HepG2 (cell line): Measurements from ENCODE around the gene ABCC12. TPM values are rescaled to one million over a fixed set of nuclear protein-coding genes. Genes with fewer than 3 reads are reported as not detected.

Source experiments
- ATF7-NPFF ChIP-seq: sonication (generic); formaldehyde crosslinking; IDR thresholded peaks from 2 replicates; pipeline ENCODE4 v1.8.1; 2023; ENCODE audit warnings: mild to moderate bottlenecking, low read depth, missing genetic modification reagents, moderate library complexity
- CREB1 ChIP-seq, 2 experiments: fragments of 450-650 bp in 1 of 2; IDR thresholded peaks; 2 replicates each; pipeline ENCODE4 v1.6.1; 2016 to 2017; ENCODE audit warnings: control low read depth in 1 of 2, mild to moderate bottlenecking in 1 of 2, missing compliant biosample characterization in 1 of 2, missing genetic modification characterization in 1 of 2
- EEA1 ChIP-seq: sonication (generic); formaldehyde crosslinking; IDR thresholded peaks from 2 replicates; pipeline ENCODE4 v1.5.1; 2020; ENCODE audit warnings: mild to moderate bottlenecking, missing genetic modification reagents, borderline replicate concordance
- ISX ChIP-seq: sonication (generic); formaldehyde crosslinking; conservative IDR thresholded peaks from 2 replicates; pipeline ENCODE4 v1.5.0; 2020; ENCODE audit warnings: missing genetic modification reagents
- MTF1 ChIP-seq: sonication (generic); formaldehyde crosslinking; IDR thresholded peaks from 2 replicates; pipeline ENCODE4 v1.5.0; 2020; ENCODE audit warnings: missing genetic modification reagents
- NR3C1 ChIP-seq: sonication (generic); formaldehyde crosslinking; IDR thresholded peaks from 2 replicates; pipeline ENCODE4 v1.4.0; 2020; ENCODE audit warnings: missing genetic modification reagents
- PITX1 ChIP-seq: sonication (generic); formaldehyde crosslinking; IDR thresholded peaks from 2 replicates; pipeline ENCODE4 v1.5.1; 2020; ENCODE audit warnings: mild to moderate bottlenecking, missing genetic modification reagents
- SKI ChIP-seq: fragments of 450-650 bp; IDR thresholded peaks from one replicate; pipeline ENCODE4 v1.6.1; 2018; ENCODE audit warnings: mild to moderate bottlenecking; ENCODE audit not compliant: partially characterized antibody
- SNAPC2 ChIP-seq: sonication (generic); formaldehyde crosslinking; IDR thresholded peaks from 2 replicates; pipeline ENCODE4 v1.8.1; 2022; ENCODE audit warnings: mild to moderate bottlenecking, missing genetic modification reagents
- SP2 ChIP-seq: sonication (generic); formaldehyde crosslinking; IDR thresholded peaks from 2 replicates; pipeline ENCODE4 v1.5.1; 2020; ENCODE audit warnings: mild to moderate bottlenecking, missing genetic modification reagents
- ZBTB1 ChIP-seq: sonication (generic); formaldehyde crosslinking; IDR thresholded peaks from 2 replicates; pipeline ENCODE4 v1.4.0; 2020; ENCODE audit warnings: missing genetic modification reagents, borderline replicate concordance
- ZNF510 ChIP-seq: sonication (generic); formaldehyde crosslinking; IDR thresholded peaks from 2 replicates; pipeline ENCODE4 v1.4.0; 2020; ENCODE audit warnings: low read depth, mild to moderate bottlenecking, missing genetic modification reagents
- polyA plus RNA-seq, 8 experiments: library from polyadenylated mRNA; depleted of rRNA in 3 of 8; stranded (reverse) in 7 of 8; unstranded in 1 of 8; fragments of >200 nt; fragmentation: Illumina TruSeq in 4 of 8; extraction: Trizol in 4 of 8; gene quantifications; 2 replicates each; pipeline versions ENCODE4 v1.2.1 to v1.2.3, GENCODE V29; 2011 to 2016; ENCODE audit warnings: low read depth in 4 of 8, missing spikeins in 1 of 8, mixed read lengths in 1 of 8; ENCODE audit not compliant: insufficient read depth in 1 of 8
- total RNA-seq, 5 experiments: library from RNA; depleted of rRNA; stranded (reverse); fragments of >200 nt; fragmentation: Illumina TruSeq; extraction: Trizol; gene quantifications; 2 replicates each; pipeline ENCODE4 v1.2.3, GENCODE V29; 2016; ENCODE audit warnings: low read depth in 1 of 5
- TF ChIP-seq, protein P1 (sequence below): sonication (generic); formaldehyde crosslinking; IDR thresholded peaks from 2 replicates; pipeline ENCODE4 v1.4.0; 2020; ENCODE audit warnings: mild to moderate bottlenecking, missing genetic modification reagents
- TF ChIP-seq, protein P2 (sequence below): sonication (generic); formaldehyde crosslinking; IDR thresholded peaks from 2 replicates; pipeline ENCODE4 v1.4.0; 2020; ENCODE audit warnings: missing genetic modification reagents
- TF ChIP-seq, protein P3 (sequence below): IDR thresholded peaks from 2 replicates; pipeline ENCODE4 v1.6.1; 2018; ENCODE audit warnings: missing genetic modification reagents
- TF ChIP-seq, protein P4 (sequence below): sonication (generic); formaldehyde crosslinking; conservative IDR thresholded peaks from 2 replicates; pipeline ENCODE4 v1.4.0; 2020; ENCODE audit warnings: missing genetic modification reagents

Gene ABCC12
- total and polyA plus RNA-seq, 2 of the 13 experiments (the other 11 are each of a cell fraction or from before 2014, with no cell fraction given), result not detected

GRCh38 chr16:48203974-48204824 lies 48.4 kb upstream of the ABCC12 start (continued):
- TF ChIP-seq, protein P1, sequence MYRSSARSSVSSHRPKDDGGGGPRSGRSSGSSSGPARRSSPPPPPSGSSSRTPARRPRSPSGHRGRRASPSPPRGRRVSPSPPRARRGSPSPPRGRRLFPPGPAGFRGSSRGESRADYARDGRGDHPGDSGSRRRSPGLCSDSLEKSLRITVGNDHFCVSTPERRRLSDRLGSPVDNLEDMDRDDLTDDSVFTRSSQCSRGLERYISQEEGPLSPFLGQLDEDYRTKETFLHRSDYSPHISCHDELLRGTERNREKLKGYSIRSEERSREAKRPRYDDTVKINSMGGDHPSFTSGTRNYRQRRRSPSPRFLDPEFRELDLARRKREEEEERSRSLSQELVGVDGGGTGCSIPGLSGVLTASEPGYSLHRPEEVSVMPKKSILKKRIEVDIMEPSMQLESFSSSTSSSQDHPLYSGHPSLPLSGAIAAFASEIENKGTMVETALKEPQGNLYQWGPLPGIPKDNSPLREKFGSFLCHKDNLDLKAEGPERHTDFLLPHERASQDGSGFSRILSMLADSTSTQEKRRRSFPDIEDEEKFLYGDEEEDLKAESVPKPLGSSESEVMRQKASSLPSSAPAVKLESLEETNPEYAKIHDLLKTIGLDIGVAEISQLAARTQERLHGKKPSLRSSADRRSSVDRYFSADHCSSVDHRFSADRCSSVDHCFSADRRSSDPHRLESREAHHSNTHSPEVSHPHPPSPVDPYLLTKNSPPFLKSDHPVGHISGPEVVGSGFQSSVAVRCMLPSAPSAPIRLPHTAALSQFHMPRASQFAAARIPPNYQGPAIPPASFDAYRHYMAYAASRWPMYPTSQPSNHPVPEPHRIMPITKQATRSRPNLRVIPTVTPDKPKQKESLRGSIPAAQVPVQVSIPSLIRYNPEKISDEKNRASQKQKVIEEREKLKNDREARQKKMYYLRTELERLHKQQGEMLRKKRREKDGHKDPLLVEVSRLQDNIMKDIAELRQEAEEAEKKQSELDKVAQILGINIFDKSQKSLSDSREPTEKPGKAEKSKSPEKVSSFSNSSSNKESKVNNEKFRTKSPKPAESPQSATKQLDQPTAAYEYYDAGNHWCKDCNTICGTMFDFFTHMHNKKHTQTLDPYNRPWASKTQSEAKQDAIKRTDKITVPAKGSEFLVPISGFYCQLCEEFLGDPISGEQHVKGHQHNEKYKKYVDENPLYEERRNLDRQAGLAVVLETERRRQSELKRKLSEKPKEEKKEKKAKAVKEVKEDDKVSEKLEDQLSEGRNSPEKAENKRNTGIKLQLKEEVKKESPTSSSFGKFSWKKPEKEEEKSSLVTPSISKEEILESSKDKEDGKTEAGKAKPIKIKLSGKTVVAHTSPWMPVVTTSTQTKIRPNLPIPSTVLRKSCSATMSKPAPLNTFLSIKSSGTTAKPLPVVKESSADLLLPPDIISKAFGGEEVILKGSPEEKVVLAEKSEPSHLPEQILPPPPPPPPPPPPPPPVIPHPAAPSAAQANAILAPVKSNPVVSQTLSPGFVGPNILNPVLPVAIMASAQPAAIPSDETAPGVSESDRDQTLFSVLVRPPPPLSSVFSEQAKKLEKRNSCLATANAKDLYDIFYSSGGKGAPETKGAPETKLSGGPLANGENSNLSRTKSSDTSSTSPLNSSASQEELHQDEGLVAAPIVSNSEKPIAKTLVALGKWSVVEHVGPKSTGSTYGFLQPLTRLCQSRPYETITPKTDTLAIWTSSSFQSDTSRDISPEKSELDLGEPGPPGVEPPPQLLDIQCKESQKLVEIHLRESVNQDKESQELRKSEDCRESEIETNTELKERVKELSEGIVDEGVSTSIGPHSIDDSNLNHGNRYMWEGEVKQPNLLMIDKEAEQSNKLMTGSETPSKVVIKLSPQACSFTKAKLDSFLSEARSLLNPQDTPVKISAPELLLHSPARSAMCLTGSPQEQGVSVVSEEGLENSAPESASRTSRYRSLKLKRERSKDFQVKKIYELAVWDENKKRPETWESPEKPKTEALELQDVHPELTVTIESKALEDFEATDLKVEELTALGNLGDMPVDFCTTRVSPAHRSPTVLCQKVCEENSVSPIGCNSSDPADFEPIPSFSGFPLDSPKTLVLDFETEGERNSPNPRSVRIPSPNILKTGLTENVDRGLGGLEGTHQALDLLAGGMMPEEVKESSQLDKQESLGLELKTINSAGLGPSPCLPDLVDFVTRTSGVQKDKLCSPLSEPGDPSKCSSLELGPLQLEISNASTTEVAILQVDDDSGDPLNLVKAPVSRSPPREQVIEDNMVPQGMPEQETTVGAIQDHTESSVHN, result peak; percentile 42; the same call in 1 of the 2 replicates
- TF ChIP-seq SKI (peak; percentile 88), SNAPC2 (CRISPR knock-in tag) (no peak), ATF7-NPFF (peak; percentile 66), MTF1 (CRISPR knock-in tag) (no peak), CREB1 (IDR thresholded peaks at IDR 0.05) (0 out of 2 replicates have a peak, but pooled peaks have one; percentile 24), CREB1 (CRISPR knock-in tag; IDR thresholded peaks at IDR 0.05) (peak; percentile 84), NR3C1 (CRISPR knock-in tag) (no peak), ZBTB1 (CRISPR knock-in tag) (peak; percentile 14; the same call in 1 of the 2 replicates), ISX (no peak), EEA1 (CRISPR knock-in tag) (peak; percentile 78; the same call in 1 of the 2 replicates), ZNF510 (no peak), SP2 (CRISPR knock-in tag) (no peak), PITX1 (CRISPR knock-in tag) (peak; percentile 92)
- TF ChIP-seq, protein P2, sequence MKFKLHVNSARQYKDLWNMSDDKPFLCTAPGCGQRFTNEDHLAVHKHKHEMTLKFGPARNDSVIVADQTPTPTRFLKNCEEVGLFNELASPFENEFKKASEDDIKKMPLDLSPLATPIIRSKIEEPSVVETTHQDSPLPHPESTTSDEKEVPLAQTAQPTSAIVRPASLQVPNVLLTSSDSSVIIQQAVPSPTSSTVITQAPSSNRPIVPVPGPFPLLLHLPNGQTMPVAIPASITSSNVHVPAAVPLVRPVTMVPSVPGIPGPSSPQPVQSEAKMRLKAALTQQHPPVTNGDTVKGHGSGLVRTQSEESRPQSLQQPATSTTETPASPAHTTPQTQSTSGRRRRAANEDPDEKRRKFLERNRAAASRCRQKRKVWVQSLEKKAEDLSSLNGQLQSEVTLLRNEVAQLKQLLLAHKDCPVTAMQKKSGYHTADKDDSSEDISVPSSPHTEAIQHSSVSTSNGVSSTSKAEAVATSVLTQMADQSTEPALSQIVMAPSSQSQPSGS, result peak; percentile 98
- TF ChIP-seq, protein P3, sequence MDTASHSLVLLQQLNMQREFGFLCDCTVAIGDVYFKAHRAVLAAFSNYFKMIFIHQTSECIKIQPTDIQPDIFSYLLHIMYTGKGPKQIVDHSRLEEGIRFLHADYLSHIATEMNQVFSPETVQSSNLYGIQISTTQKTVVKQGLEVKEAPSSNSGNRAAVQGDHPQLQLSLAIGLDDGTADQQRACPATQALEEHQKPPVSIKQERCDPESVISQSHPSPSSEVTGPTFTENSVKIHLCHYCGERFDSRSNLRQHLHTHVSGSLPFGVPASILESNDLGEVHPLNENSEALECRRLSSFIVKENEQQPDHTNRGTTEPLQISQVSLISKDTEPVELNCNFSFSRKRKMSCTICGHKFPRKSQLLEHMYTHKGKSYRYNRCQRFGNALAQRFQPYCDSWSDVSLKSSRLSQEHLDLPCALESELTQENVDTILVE (CRISPR knock-in tag), result peak; percentile 85
- TF ChIP-seq, protein P4, sequence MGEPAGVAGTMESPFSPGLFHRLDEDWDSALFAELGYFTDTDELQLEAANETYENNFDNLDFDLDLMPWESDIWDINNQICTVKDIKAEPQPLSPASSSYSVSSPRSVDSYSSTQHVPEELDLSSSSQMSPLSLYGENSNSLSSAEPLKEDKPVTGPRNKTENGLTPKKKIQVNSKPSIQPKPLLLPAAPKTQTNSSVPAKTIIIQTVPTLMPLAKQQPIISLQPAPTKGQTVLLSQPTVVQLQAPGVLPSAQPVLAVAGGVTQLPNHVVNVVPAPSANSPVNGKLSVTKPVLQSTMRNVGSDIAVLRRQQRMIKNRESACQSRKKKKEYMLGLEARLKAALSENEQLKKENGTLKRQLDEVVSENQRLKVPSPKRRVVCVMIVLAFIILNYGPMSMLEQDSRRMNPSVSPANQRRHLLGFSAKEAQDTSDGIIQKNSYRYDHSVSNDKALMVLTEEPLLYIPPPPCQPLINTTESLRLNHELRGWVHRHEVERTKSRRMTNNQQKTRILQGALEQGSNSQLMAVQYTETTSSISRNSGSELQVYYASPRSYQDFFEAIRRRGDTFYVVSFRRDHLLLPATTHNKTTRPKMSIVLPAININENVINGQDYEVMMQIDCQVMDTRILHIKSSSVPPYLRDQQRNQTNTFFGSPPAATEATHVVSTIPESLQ (CRISPR knock-in tag), result no peak; the same call in 1 of the 2 replicates
